ENCODE results near the gene SHC1.

GRCh38 chr1:154937988-154938386 lies 32.6 kb downstream of the SHC1 start:
- no peak for TF ChIP-seq EZH2 (IDR thresholded peaks at IDR 0.05; ENCODE audit: low read length, unreplicated experiment)
- TF ChIP-seq CTCF (conservative IDR thresholded peaks at IDR 0.05; ENCODE audit: low read depth, low read length), result no peak
- TF ChIP-seq EZH2phosphoT487 (IDR thresholded peaks at IDR 0.05; ENCODE audit: borderline replicate concordance, low read length), result no peak
